ENCODE data around the gene LGMN. TPM values are rescaled to one million over a fixed set of nuclear protein-coding genes. Genes with fewer than 3 reads are reported as not detected.

LGMN gene
- total RNA-seq, 2 experiments from 2014 or later, result 22.1 to 27.7 TPM

- ChIA-PET CTCF (ENCODE audit: unreplicated experiment) (no interaction called here), POLR2A (interaction anchor here (0.7 to 1.2 kb wide), 4 partner anchors 26 to 123 kb away, joined by 3 to 7 read pairs (median 4); no protein-coding TSS in a partner anchor)
- Histone ChIP-seq H3K79me2 (ENCODE audit: insufficient read depth, low read depth, low read length) (peaks cover 22% of the 10 kb centered on the region), H4K20me1 (ENCODE audit: insufficient read depth, low read length) (no peaks in the 10 kb centered on the region), H2AFZ (ENCODE audit: low read length) (peak overlapping the region; percentile 99; the same call in 1 of the 2 replicates), H3K27ac (ENCODE audit: low read depth, low read length, poor library complexity, severe bottlenecking) (no peak overlapping the region), H3K4me2 (ENCODE audit: low read length) (no peak overlapping the region), H3K4me3 (ENCODE audit: low read depth, low read length, poor library complexity, severe bottlenecking) (no peak overlapping the region), H3K9me2 (ENCODE audit: insufficient read depth, low read length) (no peaks in the 10 kb centered on the region), H3K4me1 (ENCODE audit: insufficient read depth, low read length, poor library complexity, severe bottlenecking) (peaks cover 19% of the 10 kb centered on the region), H3K36me3 (ENCODE audit: insufficient read depth, low read length) (peaks cover 8% of the 10 kb centered on the region), H3K9me3 (ENCODE audit: low read length) (peaks cover 37% of the 10 kb centered on the region)
- BruUV-seq (replicated peaks), result no TSS peak
- no peak for TF ChIP-seq CTCF (conservative IDR thresholded peaks at IDR 0.05; ENCODE audit: low read length)
- TF ChIP-seq EZH2phosphoT487 (IDR thresholded peaks at IDR 0.05; ENCODE audit: borderline replicate concordance, low read depth, low read length), result no peak
- intact Hi-C loops (cut with micrococcal nuclease; ENCODE audit: unreplicated experiment), result loop anchor here (5.0 kb wide), 1 partner anchor 46 kb away; the partner anchor contains the start of gene LGMN
- DNase-seq (ENCODE audit: low spot score), result no peak
Observed at GRCh38 chr14:92792885-92793284, 44.5 kb upstream of the LGMN start.

GRCh38 chr14:92789457-92790089 lies 41.1 kb upstream of the LGMN start:
- CTCF ChIA-PET (ENCODE audit: unreplicated experiment), result no interaction called here
- no peaks in the 10 kb centered on the region for H3K9me2 ChIP-seq (ENCODE audit: insufficient read depth, low read length)
- H3K4me3 ChIP-seq (ENCODE audit: low read depth, low read length, poor library complexity, severe bottlenecking), result no peak overlapping the region
- H2AFZ ChIP-seq (ENCODE audit: low read length), result no peak overlapping the region
- no peak overlapping the region for H3K27ac ChIP-seq (ENCODE audit: low read depth, low read length, poor library complexity, severe bottlenecking)
- intact Hi-C loops (cut with micrococcal nuclease; ENCODE audit: unreplicated experiment), result loop anchor here (5.0 kb wide), 1 partner anchor 42 kb away; the partner anchor contains the start of gene LGMN
- no peak overlapping the region for H3K4me2 ChIP-seq (ENCODE audit: low read length)
- peaks cover 42% of the 10 kb centered on the region for H3K9me3 ChIP-seq (ENCODE audit: low read length)
- H4K20me1 ChIP-seq (ENCODE audit: insufficient read depth, low read length), result no peaks in the 10 kb centered on the region
- peaks cover 7% of the 10 kb centered on the region for H3K4me1 ChIP-seq (ENCODE audit: insufficient read depth, low read length, poor library complexity, severe bottlenecking)
- TF ChIP-seq CTCF (conservative IDR thresholded peaks at IDR 0.05; ENCODE audit: low read length), result no peak
- TF ChIP-seq EZH2phosphoT487 (IDR thresholded peaks at IDR 0.05; ENCODE audit: borderline replicate concordance, low read depth, low read length), result no peak
- POLR2A ChIA-PET, result interaction anchor here (0.6 kb wide), 1 partner anchor 46 kb away, joined by 4 read pairs; no protein-coding TSS in a partner anchor
- BruUV-seq (replicated peaks), result no TSS peak
- peak; percentile 20 for DNase-seq (ENCODE audit: low spot score)
- peaks cover 3% of the 10 kb centered on the region for H3K79me2 ChIP-seq (ENCODE audit: insufficient read depth, low read depth, low read length)
- H3K36me3 ChIP-seq (ENCODE audit: insufficient read depth, low read length), result no peaks in the 10 kb centered on the region

GRCh38 chr14:92787554-92787953 lies 39.1 kb upstream of the LGMN start:
- no TSS peak for BruUV-seq (replicated peaks)
- ChIA-PET CTCF (ENCODE audit: unreplicated experiment) (no interaction called here), POLR2A (interaction anchor here (0.8 to 1.4 kb wide), 3 partner anchors 9 to 24 kb away, joined by 3 read pairs; no protein-coding TSS in a partner anchor)
- no peak overlapping the region for H2AFZ ChIP-seq (ENCODE audit: low read length)
- peaks cover 30% of the 10 kb centered on the region for H3K9me3 ChIP-seq (ENCODE audit: low read length)
- no peak overlapping the region for H3K4me2 ChIP-seq (ENCODE audit: low read length)
- no peak for DNase-seq (ENCODE audit: low spot score)
- no peaks in the 10 kb centered on the region for H3K4me1 ChIP-seq (ENCODE audit: insufficient read depth, low read length, poor library complexity, severe bottlenecking)
- H3K79me2 ChIP-seq (ENCODE audit: insufficient read depth, low read depth, low read length), result no peaks in the 10 kb centered on the region
- intact Hi-C loops (cut with micrococcal nuclease; ENCODE audit: unreplicated experiment), result no loop called here
- no peaks in the 10 kb centered on the region for H3K9me2 ChIP-seq (ENCODE audit: insufficient read depth, low read length)
- H3K4me3 ChIP-seq (ENCODE audit: low read depth, low read length, poor library complexity, severe bottlenecking), result no peak overlapping the region
- H3K27ac ChIP-seq (ENCODE audit: low read depth, low read length, poor library complexity, severe bottlenecking), result no peak overlapping the region
- no peaks in the 10 kb centered on the region for H4K20me1 ChIP-seq (ENCODE audit: insufficient read depth, low read length)
- no peaks in the 10 kb centered on the region for H3K36me3 ChIP-seq (ENCODE audit: insufficient read depth, low read length)
- TF ChIP-seq EZH2phosphoT487 (IDR thresholded peaks at IDR 0.05; ENCODE audit: borderline replicate concordance, low read depth, low read length) (no peak), CTCF (conservative IDR thresholded peaks at IDR 0.05; ENCODE audit: low read length) (no peak)
